ENCODE measurements around the gene PES1.
"Not testable (repeated sequence)": the region's sequence is repeated elsewhere in the genome, so short reads cannot be mapped to it uniquely, and the experiment has no call there.

The PES1 gene

DNA sequence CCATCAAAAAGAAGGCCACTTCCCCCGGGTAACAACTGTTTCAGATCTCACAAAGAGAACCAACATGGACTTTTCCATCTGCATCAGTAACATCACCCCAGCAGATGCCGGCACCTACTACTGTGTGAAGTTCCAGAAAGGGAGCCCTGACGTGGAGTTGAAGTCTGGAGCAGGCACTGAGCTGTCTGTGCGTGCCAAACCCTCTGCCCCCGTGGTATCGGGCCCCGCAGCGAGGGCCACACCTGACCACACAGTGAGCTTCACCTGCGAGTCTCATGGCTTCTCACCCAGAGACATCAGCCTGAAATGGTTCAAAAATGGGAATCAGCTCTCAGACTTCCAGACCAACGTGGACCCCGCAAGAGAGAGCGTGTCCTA lies 48.9 kb downstream of the PES1 start:
- H3K18ac ChIP-seq (ENCODE audit: low read length) = no peak overlapping the region
- no peak overlapping the region for H2AK5ac ChIP-seq (ENCODE audit: low read length)
- H3K79me2 ChIP-seq (ENCODE audit: control insufficient read depth, insufficient read depth, low read length) = no peaks in the 10 kb centered on the region
- H4K8ac ChIP-seq (ENCODE audit: low read depth, low read length) = no peak overlapping the region
- no peak overlapping the region for H2BK120ac ChIP-seq (ENCODE audit: low read depth, low read length)
- no peaks in the 10 kb centered on the region for H3K27me3 ChIP-seq (ENCODE audit: insufficient read depth, low read length, poor library complexity)
- H3K4me3 ChIP-seq (ENCODE audit: low read length) = no peak overlapping the region
- no peaks in the 10 kb centered on the region for H3K4me1 ChIP-seq (ENCODE audit: control insufficient read depth, low read depth, low read length)
- H2BK15ac ChIP-seq (replicated peaks; ENCODE audit: low read depth) = no peak overlapping the region
- H3K4ac ChIP-seq (ENCODE audit: low read depth, low read length) = no peak overlapping the region
- WGBS (ENCODE audit: extremely low coverage, insufficient coverage, low lambda C conversion rate) = no CpG with 5 or more reads among the region's 12 CpGs
- H3K79me1 ChIP-seq (ENCODE audit: low read length) = no peaks in the 10 kb centered on the region
- H3K9ac ChIP-seq (ENCODE audit: low read length) = peak overlapping the region; percentile 34
- H3K23ac ChIP-seq (ENCODE audit: low read length) = no peak overlapping the region
- no peak overlapping the region for H3K56ac ChIP-seq (ENCODE audit: low read length)
- H4K5ac ChIP-seq (ENCODE audit: low read length) = no peak overlapping the region
- H3K27ac ChIP-seq (ENCODE audit: low read depth, low read length) = no peak overlapping the region
- no peak for DNase-seq
- no peaks in the 10 kb centered on the region for H3K36me3 ChIP-seq (ENCODE audit: control insufficient read depth, insufficient read depth, low read length)
- H3K4me2 ChIP-seq (ENCODE audit: low read length) = no peak overlapping the region
- H2BK5ac ChIP-seq (ENCODE audit: low read length) = no peak overlapping the region

DNA sequence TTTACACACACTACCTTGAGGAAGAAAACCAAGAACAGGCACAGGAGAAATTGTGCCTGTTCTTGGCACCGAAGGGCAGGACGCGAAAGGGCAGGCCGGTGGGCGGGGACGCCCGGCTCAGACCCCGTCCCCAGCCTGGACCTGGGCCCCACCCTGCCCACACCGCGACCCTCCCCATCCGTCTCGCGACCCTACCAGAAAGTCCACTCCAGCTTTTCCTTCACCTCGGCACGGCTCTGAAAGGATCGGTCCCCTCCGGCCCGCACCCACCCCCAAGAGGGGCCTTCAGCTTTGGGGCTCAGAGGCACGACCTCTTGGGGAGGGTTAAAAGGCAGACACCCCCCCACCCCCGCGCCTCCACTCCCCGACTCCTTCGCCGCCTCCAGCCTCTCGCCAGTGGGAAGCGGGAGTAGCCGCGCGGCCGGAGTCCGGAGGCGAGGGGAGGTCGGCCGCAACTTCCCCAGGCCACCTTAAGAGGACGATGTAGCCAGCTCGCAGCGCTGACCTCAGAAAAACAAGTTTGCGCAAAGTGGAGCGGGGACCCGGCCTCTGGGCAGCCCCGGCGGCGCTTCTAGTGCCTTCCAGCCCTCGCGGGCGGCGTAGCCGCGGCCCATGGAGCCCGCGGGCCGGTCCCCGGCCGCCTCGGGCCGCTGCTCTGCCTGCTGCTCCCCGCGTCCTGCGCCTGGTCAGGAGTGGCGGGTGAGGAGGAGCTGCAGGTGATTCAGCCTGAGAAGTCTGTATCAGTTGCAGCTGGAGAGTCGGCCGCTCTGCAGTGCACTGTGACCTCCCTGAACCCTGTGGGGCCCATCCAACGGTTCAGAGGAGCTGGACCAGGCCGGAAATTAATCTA lies 49.5 kb downstream of the PES1 start:
- DNase-seq = peak; percentile 45
- Histone ChIP-seq H3K36me3 (ENCODE audit: control insufficient read depth, insufficient read depth, low read length) (no peaks in the 10 kb centered on the region), H3K79me2 (ENCODE audit: control insufficient read depth, insufficient read depth, low read length) (no peaks in the 10 kb centered on the region), H2AK5ac (ENCODE audit: low read length) (no peak overlapping the region), H3K27ac (ENCODE audit: low read depth, low read length) (no peak overlapping the region), H3K4me2 (ENCODE audit: low read length) (peak overlapping the region; percentile 44), H3K23ac (ENCODE audit: low read length) (no peak overlapping the region), H4K5ac (ENCODE audit: low read length) (no peak overlapping the region), H3K4ac (ENCODE audit: low read depth, low read length) (peak overlapping the region; percentile 57), H3K27me3 (ENCODE audit: insufficient read depth, low read length, poor library complexity) (no peaks in the 10 kb centered on the region), H3K4me3 (ENCODE audit: low read length) (peak overlapping the region; percentile 4), H2BK15ac (replicated peaks; ENCODE audit: low read depth) (no peak overlapping the region), H3K56ac (ENCODE audit: low read length) (peak overlapping the region; percentile 77), H3K79me1 (ENCODE audit: low read length) (no peaks in the 10 kb centered on the region), H2BK120ac (ENCODE audit: low read depth, low read length) (no peak overlapping the region), H4K8ac (ENCODE audit: low read depth, low read length) (peak overlapping the region; percentile 30), H3K18ac (ENCODE audit: low read length) (peak overlapping the region; percentile 43), H3K9ac (ENCODE audit: low read length) (peak overlapping the region; percentile 34), H3K4me1 (ENCODE audit: control insufficient read depth, low read depth, low read length) (no peaks in the 10 kb centered on the region), H2BK5ac (ENCODE audit: low read length) (no peak overlapping the region)
- WGBS (ENCODE audit: extremely low coverage, insufficient coverage, low lambda C conversion rate) = no CpG with 5 or more reads among the region's 64 CpGs

DNA sequence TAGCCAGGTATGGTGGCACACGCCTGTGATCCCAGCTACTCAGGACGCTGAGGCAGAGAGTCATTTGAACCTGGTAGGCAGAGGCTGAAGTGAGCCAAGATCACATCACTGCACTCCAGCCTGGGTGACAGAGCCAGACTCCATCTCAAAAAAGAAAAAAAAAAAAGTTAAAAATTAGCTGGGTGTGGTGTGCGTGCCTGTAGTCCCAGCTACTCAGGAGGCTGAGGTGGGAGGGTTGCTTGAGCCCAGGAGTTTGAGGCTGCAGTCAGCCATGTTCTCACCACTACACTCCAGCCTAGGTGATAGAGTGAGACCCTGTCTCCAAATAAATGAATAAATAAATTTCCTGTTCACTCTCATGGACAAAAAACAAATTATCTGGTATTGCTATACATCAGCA lies 50.2 kb downstream of the PES1 start:
- not testable (repeated sequence) for H3K4ac ChIP-seq (ENCODE audit: low read depth, low read length); DNase-seq; H2BK120ac ChIP-seq (ENCODE audit: low read depth, low read length); H3K4me3 ChIP-seq (ENCODE audit: low read length); H4K8ac ChIP-seq (ENCODE audit: low read depth, low read length); H3K79me2 ChIP-seq (ENCODE audit: control insufficient read depth, insufficient read depth, low read length); H2BK15ac ChIP-seq (replicated peaks; ENCODE audit: low read depth); H3K79me1 ChIP-seq (ENCODE audit: low read length); H3K4me1 ChIP-seq (ENCODE audit: control insufficient read depth, low read depth, low read length); H2AK5ac ChIP-seq (ENCODE audit: low read length); H3K36me3 ChIP-seq (ENCODE audit: control insufficient read depth, insufficient read depth, low read length); H2BK5ac ChIP-seq (ENCODE audit: low read length); H3K27me3 ChIP-seq (ENCODE audit: insufficient read depth, low read length, poor library complexity); H3K18ac ChIP-seq (ENCODE audit: low read length); H3K27ac ChIP-seq (ENCODE audit: low read depth, low read length); H3K23ac ChIP-seq (ENCODE audit: low read length); H4K5ac ChIP-seq (ENCODE audit: low read length)
- peak overlapping the region; percentile 34 for H3K9ac ChIP-seq (ENCODE audit: low read length)
- no CpG with 5 or more reads among the region's 3 CpGs for WGBS (ENCODE audit: extremely low coverage, insufficient coverage, low lambda C conversion rate)
- peak overlapping the region; percentile 77 for H3K56ac ChIP-seq (ENCODE audit: low read length)
- H3K4me2 ChIP-seq (ENCODE audit: low read length) = peak overlapping the region; percentile 44

DNA sequence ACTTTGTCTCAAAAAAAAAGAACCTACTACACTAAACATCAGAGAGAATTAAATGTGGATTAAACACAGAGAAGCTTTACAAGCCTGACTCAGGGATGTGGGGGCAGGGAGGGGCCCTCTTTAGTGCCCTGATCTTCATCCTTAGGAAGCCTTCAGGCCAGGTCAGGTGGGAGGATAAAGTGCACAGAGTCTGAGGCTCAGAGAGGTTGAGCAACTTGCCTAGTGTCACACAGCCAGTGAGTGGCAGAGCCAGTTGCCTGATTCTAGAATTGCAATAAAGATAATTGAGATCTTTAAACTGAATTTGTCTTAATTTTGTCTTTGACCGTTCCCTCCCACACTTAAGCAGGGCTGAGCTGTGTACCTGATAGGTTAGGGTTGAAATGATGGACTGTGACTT lies 52.3 kb downstream of the PES1 start:
- no peak for DNase-seq
- H2BK120ac ChIP-seq (ENCODE audit: low read depth, low read length) = no peak overlapping the region
- no peak overlapping the region for H3K27ac ChIP-seq (ENCODE audit: low read depth, low read length)
- H3K27me3 ChIP-seq (ENCODE audit: insufficient read depth, low read length, poor library complexity) = no peaks in the 10 kb centered on the region
- no peak overlapping the region for H4K5ac ChIP-seq (ENCODE audit: low read length)
- no peak overlapping the region for H3K4me2 ChIP-seq (ENCODE audit: low read length)
- no peak overlapping the region for H2AK5ac ChIP-seq (ENCODE audit: low read length)
- no peaks in the 10 kb centered on the region for H3K4me1 ChIP-seq (ENCODE audit: control insufficient read depth, low read depth, low read length)
- H3K56ac ChIP-seq (ENCODE audit: low read length) = no peak overlapping the region
- H3K4me3 ChIP-seq (ENCODE audit: low read length) = no peak overlapping the region
- no peak overlapping the region for H3K9ac ChIP-seq (ENCODE audit: low read length)
- no peaks in the 10 kb centered on the region for H3K79me2 ChIP-seq (ENCODE audit: control insufficient read depth, insufficient read depth, low read length)
- no CpG with 5 or more reads among the region's 1 CpG for WGBS (ENCODE audit: extremely low coverage, insufficient coverage, low lambda C conversion rate)
- H3K18ac ChIP-seq (ENCODE audit: low read length) = no peak overlapping the region
- no peak overlapping the region for H3K23ac ChIP-seq (ENCODE audit: low read length)
- H2BK5ac ChIP-seq (ENCODE audit: low read length) = no peak overlapping the region
- H3K4ac ChIP-seq (ENCODE audit: low read depth, low read length) = no peak overlapping the region
- no peak overlapping the region for H2BK15ac ChIP-seq (replicated peaks; ENCODE audit: low read depth)
- H3K79me1 ChIP-seq (ENCODE audit: low read length) = no peaks in the 10 kb centered on the region
- no peak overlapping the region for H4K8ac ChIP-seq (ENCODE audit: low read depth, low read length)
- H3K36me3 ChIP-seq (ENCODE audit: control insufficient read depth, insufficient read depth, low read length) = no peaks in the 10 kb centered on the region

DNA sequence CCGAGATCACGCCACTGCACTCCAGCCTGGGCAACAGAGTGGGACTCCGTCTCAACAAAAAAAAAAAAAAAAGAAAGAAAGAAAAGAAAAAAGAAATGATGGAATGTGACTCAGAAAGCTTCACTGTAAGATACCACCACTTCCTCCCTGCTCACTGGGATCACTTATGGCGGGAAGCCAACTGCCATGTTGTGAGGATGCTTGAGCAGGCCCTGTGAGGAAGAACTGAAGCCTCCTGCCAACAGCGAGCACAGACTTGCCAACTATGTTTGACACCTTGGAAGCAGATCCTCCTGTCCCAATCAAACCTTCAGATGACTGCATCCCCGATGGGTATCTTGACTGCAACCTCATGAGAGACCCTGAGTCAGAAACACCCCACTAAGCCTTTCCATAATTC lies 53.4 kb downstream of the PES1 start:
- H2AK5ac ChIP-seq (ENCODE audit: low read length) = no peak overlapping the region
- H3K18ac ChIP-seq (ENCODE audit: low read length) = no peak overlapping the region
- no peaks in the 10 kb centered on the region for H3K79me1 ChIP-seq (ENCODE audit: low read length)
- no peak overlapping the region for H3K4ac ChIP-seq (ENCODE audit: low read depth, low read length)
- no peak overlapping the region for H2BK120ac ChIP-seq (ENCODE audit: low read depth, low read length)
- H2BK5ac ChIP-seq (ENCODE audit: low read length) = no peak overlapping the region
- H4K8ac ChIP-seq (ENCODE audit: low read depth, low read length) = no peak overlapping the region
- no peaks in the 10 kb centered on the region for H3K27me3 ChIP-seq (ENCODE audit: insufficient read depth, low read length, poor library complexity)
- no peak overlapping the region for H3K27ac ChIP-seq (ENCODE audit: low read depth, low read length)
- H3K36me3 ChIP-seq (ENCODE audit: control insufficient read depth, insufficient read depth, low read length) = no peaks in the 10 kb centered on the region
- no peaks in the 10 kb centered on the region for H3K79me2 ChIP-seq (ENCODE audit: control insufficient read depth, insufficient read depth, low read length)
- H3K23ac ChIP-seq (ENCODE audit: low read length) = no peak overlapping the region
- no peak for DNase-seq
- no CpG with 5 or more reads among the region's 6 CpGs for WGBS (ENCODE audit: extremely low coverage, insufficient coverage, low lambda C conversion rate)
- H2BK15ac ChIP-seq (replicated peaks; ENCODE audit: low read depth) = no peak overlapping the region
- no peak overlapping the region for H3K4me3 ChIP-seq (ENCODE audit: low read length)
- no peak overlapping the region for H4K5ac ChIP-seq (ENCODE audit: low read length)
- H3K9ac ChIP-seq (ENCODE audit: low read length) = no peak overlapping the region
- H3K4me2 ChIP-seq (ENCODE audit: low read length) = no peak overlapping the region
- H3K4me1 ChIP-seq (ENCODE audit: control insufficient read depth, low read depth, low read length) = no peaks in the 10 kb centered on the region
- H3K56ac ChIP-seq (ENCODE audit: low read length) = no peak overlapping the region

Data from mesendoderm (in vitro differentiated cells).